Activated CD8-positive, alpha-beta T cell treated with anti-CD3 and anti-CD28 coated beads, Interleukin-2, amount 10 ng/mL, durations not matched to agents 7 days and 5 days (primary cell): ENCODE data around the gene SPARCL1. TPM values are rescaled to one million over a fixed set of nuclear protein-coding genes. Genes with fewer than 3 reads are reported as not detected.

Experiments used
- ATAC-seq: fragments of 150-1000 bp; cut with Tn5 transposase; one replicate; pipeline ENCODE4 v1.10.0; 2021; ENCODE audit warnings: moderate library complexity
- CTCF ChIA-PET: fragments of 350-600 bp; sonication (Branson Sonifier 250); formaldehyde crosslinking; loops from one replicate; lab custom pipeline; 2021; ENCODE audit warnings: antibody characterized with exemption; lab: Charles Lee
- POLR2A ChIA-PET: fragments of 350-600 bp; sonication (Branson Sonifier 250); formaldehyde crosslinking; loops from one replicate; lab custom pipeline; 2021; ENCODE audit warnings: antibody characterized with exemption; lab: Charles Lee
- DNase-seq: peaks from one replicate; pipeline ENCODE4 v3.0.0-alpha.2; 2020
- H3K27ac Mint-ChIP-seq: one replicate; pipeline ENCODE4 v1.8.0; 2021; ENCODE audit warnings: mild to moderate bottlenecking, mixed read lengths
- H3K27me3 Mint-ChIP-seq: one replicate; pipeline ENCODE4 v1.8.0; 2021; ENCODE audit warnings: low read depth, mixed read lengths
- H3K36me3 Mint-ChIP-seq: one replicate; pipeline ENCODE4 v1.8.0; 2021; ENCODE audit warnings: low read depth, mixed read lengths
- H3K4me1 Mint-ChIP-seq: one replicate; pipeline ENCODE4 v1.8.0; 2021; ENCODE audit warnings: low read depth, mixed read lengths
- H3K4me3 Mint-ChIP-seq: one replicate; pipeline ENCODE4 v1.8.0; 2021; ENCODE audit warnings: mild to moderate bottlenecking, mixed read lengths
- H3K9me3 Mint-ChIP-seq: one replicate; pipeline ENCODE4 v1.8.0; 2022; ENCODE audit warnings: mixed read lengths; ENCODE audit not compliant: insufficient read depth
- total RNA-seq, 2 experiments: library from RNA; stranded (reverse); gene quantifications; one replicate each; pipeline ENCODE4 v1.2.3, GENCODE V29; 2021

Gene SPARCL1
- total RNA-seq, 2 experiments from 2014 or later, result not detected

DNA sequence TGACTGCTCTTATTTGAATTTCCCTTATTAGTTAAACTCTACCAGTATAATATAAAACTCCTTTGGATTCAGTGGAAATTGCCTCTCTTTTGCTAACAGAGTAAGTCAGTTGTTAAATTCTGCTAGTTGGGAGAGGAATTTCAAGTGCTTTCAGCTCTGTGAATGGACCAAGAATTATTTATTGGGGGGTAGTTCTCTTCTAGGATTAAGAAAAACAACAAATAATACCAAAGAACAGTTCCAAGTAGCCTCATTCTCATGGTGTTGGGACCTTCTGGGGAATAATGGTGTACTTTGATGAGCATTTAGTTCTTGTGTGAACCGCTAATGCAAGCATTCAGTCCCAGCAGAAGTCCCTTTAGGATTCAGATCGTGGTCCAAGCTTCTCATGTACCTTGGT, 11.6 kb downstream of the SPARCL1 start:
- Mint-ChIP-seq H3K36me3 (no peaks in the 10 kb centered on the region), H3K27me3 (peaks cover 4% of the 10 kb centered on the region), H3K4me1 (no peaks in the 10 kb centered on the region), H3K4me3 (no peak overlapping the region), H3K9me3 (no peaks in the 10 kb centered on the region), H3K27ac (no peak overlapping the region)
- ATAC-seq (no peak), DNase-seq (no peak)
- ChIA-PET CTCF (interaction anchor here (1.5 kb wide), 1 partner anchor 20 kb away, joined by 5 read pairs; no protein-coding TSS in a partner anchor), POLR2A (no interaction called here)

DNA sequence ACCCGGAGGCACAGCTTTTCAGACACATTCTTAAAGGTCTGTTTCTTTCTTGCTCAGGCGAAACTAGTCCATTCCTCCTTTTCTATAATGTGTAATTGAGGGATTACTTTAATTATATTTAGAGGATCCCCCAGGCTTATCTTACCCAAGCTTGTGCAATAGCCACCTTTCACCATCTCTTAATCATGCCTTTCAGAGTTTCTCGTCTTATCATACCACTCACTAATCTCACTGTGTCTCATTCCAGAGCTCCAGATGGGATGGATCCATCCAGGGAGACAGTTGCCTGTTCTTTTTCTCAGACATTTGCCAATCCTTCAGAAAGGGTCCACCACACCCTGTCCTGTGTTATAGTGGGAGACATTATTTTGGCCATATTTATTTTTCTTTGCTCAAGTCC, 12.5 kb downstream of the SPARCL1 start:
- ChIA-PET POLR2A (no interaction called here), CTCF (no interaction called here)
- Mint-ChIP-seq H3K9me3 (no peaks in the 10 kb centered on the region), H3K4me3 (no peak overlapping the region), H3K4me1 (no peaks in the 10 kb centered on the region), H3K27me3 (peaks cover 6% of the 10 kb centered on the region), H3K27ac (no peak overlapping the region), H3K36me3 (no peaks in the 10 kb centered on the region)
- ATAC-seq (no peak), DNase-seq (no peak)

DNA sequence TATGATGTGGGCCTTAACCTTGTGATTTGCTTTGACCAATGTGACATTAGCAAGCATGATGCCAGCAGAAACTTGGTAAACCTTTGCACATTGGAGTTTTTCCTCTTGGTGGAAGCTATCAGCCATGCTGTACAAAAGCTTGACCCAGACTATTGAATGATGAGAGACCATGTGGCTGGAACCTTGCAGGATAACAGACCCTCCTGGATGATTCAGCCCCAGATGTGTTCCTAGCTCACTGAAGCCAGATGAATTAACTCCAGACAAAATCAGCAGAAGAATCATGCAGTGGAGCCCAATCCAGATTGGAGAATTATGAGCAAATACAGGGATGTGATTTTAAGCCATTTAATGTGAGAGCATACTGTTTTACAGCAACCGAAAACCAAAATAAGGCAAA, 16.8 kb downstream of the SPARCL1 start:
- Mint-ChIP-seq H3K9me3 (no peaks in the 10 kb centered on the region), H3K4me1 (no peaks in the 10 kb centered on the region), H3K4me3 (no peak overlapping the region), H3K36me3 (no peaks in the 10 kb centered on the region), H3K27me3 (peaks cover 6% of the 10 kb centered on the region), H3K27ac (no peak overlapping the region)
- ATAC-seq (no peak), DNase-seq (no peak)
- CTCF ChIA-PET, result no interaction called here
- POLR2A ChIA-PET, result no interaction called here

GRCh38 chr4:87511500-87511899, 17.7 kb downstream of the SPARCL1 start:
- Mint-ChIP-seq H3K27me3 (peaks cover 6% of the 10 kb centered on the region), H3K4me3 (no peak overlapping the region), H3K27ac (no peak overlapping the region), H3K36me3 (no peaks in the 10 kb centered on the region), H3K9me3 (no peaks in the 10 kb centered on the region), H3K4me1 (no peaks in the 10 kb centered on the region)
- ChIA-PET POLR2A (no interaction called here), CTCF (no interaction called here)
- ATAC-seq (no peak), DNase-seq (no peak)

DNA sequence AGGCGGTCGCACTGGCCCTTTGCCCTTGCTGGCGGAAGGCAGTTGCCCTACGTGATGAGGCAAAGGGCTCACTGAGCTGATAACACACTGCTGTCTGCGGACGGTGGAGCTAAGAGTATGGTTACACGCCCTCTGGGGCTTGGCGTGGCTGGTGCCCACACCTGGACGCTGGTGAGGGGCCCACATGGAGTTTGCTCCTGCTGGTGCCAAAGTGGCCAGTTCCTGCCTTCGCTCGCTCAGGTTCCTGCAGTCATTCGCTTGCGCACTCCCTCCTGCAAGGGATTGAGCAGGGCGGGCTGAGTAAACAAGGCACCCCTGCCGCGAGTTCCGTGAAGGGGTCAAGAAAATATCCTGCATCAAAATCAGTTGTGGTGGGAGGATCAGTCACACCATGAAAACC, 18.4 kb downstream of the SPARCL1 start:
- CTCF ChIA-PET, result no interaction called here
- POLR2A ChIA-PET, result no interaction called here
- ATAC-seq (no peak), DNase-seq (no peak)
- no peak overlapping the region for H3K4me3 Mint-ChIP-seq
- no peaks in the 10 kb centered on the region for H3K9me3 Mint-ChIP-seq
- no peaks in the 10 kb centered on the region for H3K36me3 Mint-ChIP-seq
- H3K27me3 Mint-ChIP-seq, result peaks cover 3% of the 10 kb centered on the region
- H3K4me1 Mint-ChIP-seq, result no peaks in the 10 kb centered on the region
- H3K27ac Mint-ChIP-seq, result no peak overlapping the region

- H3K27ac Mint-ChIP-seq, result no peak overlapping the region
- H3K4me1 Mint-ChIP-seq, result no peaks in the 10 kb centered on the region
- ChIA-PET CTCF (no interaction called here), POLR2A (no interaction called here)
- no peaks in the 10 kb centered on the region for H3K9me3 Mint-ChIP-seq
- no peak overlapping the region for H3K4me3 Mint-ChIP-seq
- DNase-seq, result no peak
- no peak for ATAC-seq
- H3K36me3 Mint-ChIP-seq, result no peaks in the 10 kb centered on the region
- no peaks in the 10 kb centered on the region for H3K27me3 Mint-ChIP-seq
These were observed 22.0 kb downstream of the SPARCL1 start for GRCh38 chr4:87506974-87507701.

DNA sequence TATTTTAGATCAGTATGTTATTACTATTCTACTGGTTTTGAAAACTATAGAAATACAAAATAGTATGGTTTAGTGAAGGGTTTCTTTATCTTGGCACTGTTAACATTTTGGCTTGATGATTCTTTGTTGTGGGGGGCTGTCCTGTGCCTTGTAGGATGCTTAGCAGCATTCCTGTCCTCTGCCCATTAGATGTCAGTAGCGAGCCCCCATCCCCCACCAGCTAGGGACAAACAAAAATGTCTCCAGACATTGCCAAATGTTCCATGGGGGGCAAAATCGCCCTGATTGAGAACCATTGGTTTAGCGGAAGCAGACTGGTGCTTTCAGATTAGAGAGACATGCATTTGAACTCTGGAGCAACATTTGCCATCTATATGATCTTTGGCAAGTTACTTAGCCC, 23.3 kb downstream of the SPARCL1 start:
- no peak for DNase-seq
- Mint-ChIP-seq H3K27ac (no peak overlapping the region), H3K9me3 (no peaks in the 10 kb centered on the region), H3K4me1 (no peaks in the 10 kb centered on the region), H3K4me3 (no peak overlapping the region), H3K27me3 (no peaks in the 10 kb centered on the region), H3K36me3 (no peaks in the 10 kb centered on the region)
- ChIA-PET POLR2A (no interaction called here), CTCF (no interaction called here)
- no peak for ATAC-seq

DNA sequence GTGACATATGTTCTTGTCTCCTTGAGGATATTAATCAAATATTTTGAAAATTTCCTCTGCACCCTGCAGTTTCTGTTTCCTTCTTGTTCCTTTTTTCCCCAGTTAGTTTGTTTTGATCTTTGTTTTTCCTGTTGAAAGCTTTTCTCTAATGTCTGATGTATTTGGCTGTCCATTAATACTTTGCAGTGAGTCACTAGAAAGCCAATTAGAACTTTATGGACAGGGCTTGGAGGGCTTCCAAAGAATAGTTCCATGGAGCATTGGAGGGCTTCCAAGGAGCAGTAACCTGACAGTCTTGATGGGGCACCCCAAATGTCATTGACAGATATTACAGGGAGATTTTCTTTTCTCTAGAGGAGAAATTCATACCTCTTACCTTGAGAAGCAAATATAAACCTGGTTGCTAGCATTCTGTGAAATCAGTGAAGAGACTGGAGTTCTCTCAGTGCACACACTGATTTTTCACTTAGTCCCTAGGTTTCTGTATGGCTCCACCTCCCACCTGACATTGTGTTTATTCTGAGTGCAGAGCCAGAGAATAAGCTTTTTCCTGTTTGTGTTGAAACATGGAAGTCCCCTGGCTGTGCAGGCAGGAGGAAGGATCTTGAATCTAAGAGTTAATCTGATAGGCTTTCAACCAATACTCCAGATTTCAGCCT, 26.5 kb downstream of the SPARCL1 start:
- Mint-ChIP-seq H3K36me3 (no peaks in the 10 kb centered on the region), H3K9me3 (no peaks in the 10 kb centered on the region), H3K4me3 (no peak overlapping the region), H3K27me3 (no peaks in the 10 kb centered on the region), H3K4me1 (peaks cover 6% of the 10 kb centered on the region), H3K27ac (no peak overlapping the region)
- ChIA-PET CTCF (no interaction called here), POLR2A (no interaction called here)
- ATAC-seq (no peak), DNase-seq (no peak)

GRCh38 chr4:87500092-87500462, 29.1 kb downstream of the SPARCL1 start:
- Mint-ChIP-seq H3K4me1 (peaks cover 6% of the 10 kb centered on the region), H3K36me3 (no peaks in the 10 kb centered on the region)
- POLR2A ChIA-PET, result no interaction called here

DNA sequence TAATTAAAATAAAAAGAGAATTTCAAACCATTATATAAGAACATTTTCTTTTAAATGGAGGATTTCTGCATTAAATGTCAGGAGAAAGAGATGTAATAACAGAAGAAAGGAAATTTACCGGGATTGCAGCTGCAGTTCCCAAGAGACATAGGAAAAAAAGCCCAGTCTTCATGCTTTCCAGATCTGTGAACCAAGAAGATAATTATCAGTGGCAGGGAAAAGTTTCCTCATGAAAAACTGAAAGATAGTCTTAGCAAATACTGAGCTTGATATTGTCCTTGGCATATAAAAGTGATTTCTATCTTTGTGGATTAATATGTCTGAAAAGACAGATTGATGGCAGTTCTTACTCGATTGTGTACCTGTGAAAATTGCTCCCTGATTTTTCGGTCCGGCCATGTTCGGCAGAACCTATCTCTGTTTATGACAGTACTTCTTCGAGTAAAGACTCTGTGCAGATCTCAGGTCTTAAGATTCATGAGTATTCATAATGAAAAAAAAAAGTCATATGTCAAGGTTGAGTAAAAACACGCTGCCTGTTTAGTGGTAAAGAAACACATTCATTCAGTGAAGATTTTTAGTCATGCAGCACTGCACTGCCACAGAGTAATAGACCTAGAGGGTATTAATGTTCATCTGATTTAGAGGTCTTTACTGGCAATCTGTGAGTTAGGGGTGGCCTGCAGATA, 29.6 kb downstream of the SPARCL1 start:
- Mint-ChIP-seq H3K27ac (no peak overlapping the region), H3K4me3 (no peak overlapping the region), H3K27me3 (no peaks in the 10 kb centered on the region), H3K9me3 (no peaks in the 10 kb centered on the region), H3K4me1 (peaks cover 6% of the 10 kb centered on the region), H3K36me3 (no peaks in the 10 kb centered on the region)
- CTCF ChIA-PET, result interaction anchor here (1.3 kb wide), 2 partner anchors 52 to 350 kb away, joined by 3 read pairs; no protein-coding TSS in a partner anchor
- ATAC-seq (no peak), DNase-seq (no peak)
- POLR2A ChIA-PET, result no interaction called here

More at GRCh38 chr4:87500092-87500462, 29.1 kb downstream of the SPARCL1 start:
- Mint-ChIP-seq H3K27me3 (no peaks in the 10 kb centered on the region), H3K27ac (no peak overlapping the region), H3K9me3 (no peaks in the 10 kb centered on the region), H3K4me3 (no peak overlapping the region)
- CTCF ChIA-PET, result interaction anchor here (1.3 kb wide), 1 partner anchor 349 kb away, joined by 3 read pairs; no protein-coding TSS in a partner anchor
- DNase-seq, result no peak
- ATAC-seq, result no peak

GRCh38 chr4:87498446-87498900, 30.7 kb downstream of the SPARCL1 start:
- DNase-seq (no peak), ATAC-seq (no peak)
- Mint-ChIP-seq H3K27ac (no peak overlapping the region), H3K9me3 (no peaks in the 10 kb centered on the region), H3K27me3 (no peaks in the 10 kb centered on the region), H3K4me3 (no peak overlapping the region), H3K36me3 (no peaks in the 10 kb centered on the region), H3K4me1 (peaks cover 6% of the 10 kb centered on the region)
- CTCF ChIA-PET, result interaction anchor here (1.3 to 2.2 kb wide), 6 partner anchors 11 to 351 kb away, joined by 3 to 8 read pairs (median 4); no protein-coding TSS in a partner anchor
- POLR2A ChIA-PET, result no interaction called here

GRCh38 chr4:87497578-87497977, 31.6 kb downstream of the SPARCL1 start:
- DNase-seq, result no peak
- Mint-ChIP-seq H3K36me3 (no peaks in the 10 kb centered on the region), H3K9me3 (no peaks in the 10 kb centered on the region), H3K27me3 (no peaks in the 10 kb centered on the region), H3K4me3 (no peak overlapping the region), H3K4me1 (peaks cover 6% of the 10 kb centered on the region), H3K27ac (no peak overlapping the region)
- CTCF ChIA-PET, result interaction anchor here (1.4 to 2.2 kb wide), 4 partner anchors 10 to 352 kb away, joined by 4 to 8 read pairs (median 6); no protein-coding TSS in a partner anchor
- ATAC-seq, result no peak
- POLR2A ChIA-PET, result no interaction called here
